Spleen (tissue), 11 donors: ENCODE measurements around the gene SEC24C. TPM values are rescaled to one million over a fixed set of nuclear protein-coding genes. Genes with fewer than 3 reads are reported as not detected.
"Not testable (repeated sequence)": the region's sequence is repeated elsewhere in the genome, so short reads cannot be mapped to it uniquely, and the experiment has no call there.

ENCODE experiments used
- DNase-seq: peaks from one replicate; pipeline ENCODE4 v3.0.0-alpha.2; 2020
- H3K27ac ChIP-seq, 8 donors: fragments of 200-600 bp; sonication (generic) in 7 of 8; 1 replicate in 4 of 8; 2 replicates in 4 of 8; pipeline versions ENCODE4 v1.5.0 to v1.8.0; 2016 to 2021; ENCODE audit warnings: inconsistent platforms in 4 of 8, mild to moderate bottlenecking in 4 of 8, moderate library complexity in 1 of 8
- H3K27me3 ChIP-seq, 7 donors: fragments of 200-600 bp; sonication (generic) in 6 of 7; replicated peaks in 1 of 7; 1 replicate in 4 of 7; 2 replicates in 3 of 7; pipeline versions ENCODE4 v1.5.0 to v1.8.0; 2016 to 2021; ENCODE audit warnings: inconsistent platforms in 3 of 7, mild to moderate bottlenecking in 1 of 7
- H3K36me3 ChIP-seq, 6 donors: fragments of 200-600 bp; sonication (generic) in 5 of 6; 1 replicate in 4 of 6; 2 replicates in 2 of 6; pipeline versions ENCODE4 v1.5.0 to v1.8.0; 2016 to 2021; ENCODE audit warnings: inconsistent platforms in 2 of 6
- H3K4me1 ChIP-seq, 6 donors: fragments of 200-600 bp; sonication (generic) in 5 of 6; 1 replicate in 3 of 6; 2 replicates in 3 of 6; pipeline versions ENCODE4 v1.5.0 to v1.8.0; 2016 to 2021; ENCODE audit warnings: inconsistent platforms in 3 of 6
- H3K4me3 ChIP-seq, 8 donors: fragments of 200-600 bp; sonication (generic) in 7 of 8; 1 replicate in 4 of 8; 2 replicates in 4 of 8; pipeline versions ENCODE4 v1.5.0 to v1.8.0; 2016 to 2021; ENCODE audit warnings: inconsistent platforms in 4 of 8, mild to moderate bottlenecking in 4 of 8, moderate library complexity in 2 of 8
- H3K9me3 ChIP-seq, 8 donors: fragments of 200-600 bp; sonication (generic) in 7 of 8; 1 replicate in 4 of 8; 2 replicates in 4 of 8; pipeline versions ENCODE4 v1.5.0 to v1.8.0; 2016 to 2021; ENCODE audit warnings: inconsistent platforms in 4 of 8
- CTCF ChIP-seq, 11 experiments: fragments of 200-600 bp in 7 of 11; fragments of 450-650 bp in 4 of 11; sonication (generic) in 4 of 11; IDR thresholded peaks in 8 of 11; conservative IDR thresholded peaks in 3 of 11; 1 replicate in 7 of 11; 2 replicates in 4 of 11; pipeline versions ENCODE4 v1.4.0 to v1.8.0; 2016 to 2021; ENCODE audit warnings: antibody characterized with exemption in 11 of 11, inconsistent platforms in 4 of 11, mild to moderate bottlenecking in 1 of 11
- POLR2A ChIP-seq, 3 donors: fragments of 450-650 bp; IDR thresholded peaks; one replicate each; pipeline ENCODE4 v1.5.1; 2017; ENCODE audit warnings: antibody characterized with exemption in 3 of 3, mild to moderate bottlenecking in 1 of 3
- POLR2AphosphoS5 ChIP-seq, 3 donors: sonication (generic); formaldehyde crosslinking; IDR thresholded peaks; one replicate each; pipeline ENCODE4 v1.5.1; 2017; ENCODE audit warnings: antibody characterized with exemption in 3 of 3
- WGBS, 5 donors: extraction: QIAGEN DNeasy Blood & Tissue Kit in 3 of 5; methylation state at CpG; one replicate each; pipeline versions ENCODE4 v1.1.5 to v1.1.7; 2013 to 2018; 5-methylcytosine and 5-hydroxymethylcytosine counted together
- intact Hi-C: fragments of 100-400 bp; cut with DNase I; formaldehyde crosslinking; loops from one replicate; pipeline ENCODE4 v1.15.0; 2023; ENCODE audit warnings: low total_unique reads
- polyA plus RNA-seq, 3 donors: library from polyadenylated mRNA; stranded (reverse); fragments of 200-250 nt; gene quantifications; one replicate each; pipeline ENCODE4 v1.2.1, GENCODE V29; 2013
- total RNA-seq, 7 donors: library from RNA; depleted of rRNA in 3 of 7; stranded (reverse); fragments of >200 nt in 3 of 7; fragmentation: NEBNext Ultra II Directional in 4 of 7; extraction: Animal tissue kit (Norgen Biotek cat#: 25700) in 4 of 7; gene quantifications; one replicate each; pipeline versions ENCODE4 v1.1.0 to v1.2.1, GENCODE V29; 2016 to 2021
- donor health status: healthy with polysubstance abuse.
- donor health status: DM: no; HTN: no; CAD: no; lungs with moderate emphysema.
- donor health status: DM: no; HTN: no; CAD: no.
- donor health status: Bipolar disorder and iron deficiency.
- donor health status: healthy.
- donor health status: DM: no; HTN: no; CAD: no.
- donor health status: DM: yes; HTN: yes; CAD: no.

Gene SEC24C
- total and polyA plus RNA-seq, 10 donors, result 20.4 to 75.6 (median 62.4) TPM

GRCh38 chr10:73782749-73783085 is 38.5 kb downstream of the SEC24C start:
- Histone ChIP-seq H3K27me3 (no peaks in the 10 kb centered on the region), H3K36me3 (peaks cover 0 to 35% (median 16%) of the 10 kb centered on the region in 6 donors), H3K4me3 (peak overlapping the region; percentile 62 to 93 (median 84)), H3K4me1 (peaks cover 40 to 88% (median 67%) of the 10 kb centered on the region in 6 donors), H3K9me3 (no peaks in the 10 kb centered on the region), H3K27ac (peak overlapping the region in 7 of 8 donors; percentile 76 to 97 (median 94))
- intact Hi-C loops, result no loop called here
- no peak for DNase-seq
- WGBS, 5 donors, result 42 to 60% (median 43%) methylated on average over 2 of the region's 2 CpGs
- TF ChIP-seq CTCF (IDR thresholded peaks at IDR 0.05 in 8 of 11, conservative IDR thresholded peaks at IDR 0.05 in 3 of 11) (no peak), POLR2A (IDR thresholded peaks at IDR 0.05) (no peak), POLR2AphosphoS5 (IDR thresholded peaks at IDR 0.05) (no peak)

GRCh38 chr10:73785211-73785720 is 41.1 kb downstream of the SEC24C start, which contains the start of gene ZSWIM8:
Gene ZSWIM8, plus strand, starts transcription at chr10:73785606. Its CDS starts 273 bp downstream, at chr10:73785879.
- TF ChIP-seq CTCF (IDR thresholded peaks at IDR 0.05 in 8 of 11, conservative IDR thresholded peaks at IDR 0.05 in 3 of 11) (peak in 6 of 11 experiments; percentile 22 to 37 (median 31)), POLR2AphosphoS5 (IDR thresholded peaks at IDR 0.05) (peak; percentile 87 to 96 (median 92)), POLR2A (IDR thresholded peaks at IDR 0.05) (peak in 1 of 3 donors; percentile 62)
- H3K27me3 ChIP-seq, result no peaks in the 10 kb centered on the region
- peak within 1 kb of the TSS; percentile 67 to 98 (median 92) for H3K4me3 ChIP-seq
- peak within 1 kb of the TSS; percentile 72 to 98 (median 94) for H3K27ac ChIP-seq
- H3K36me3 ChIP-seq, result peaks cover 0 to 34% (median 16%) of the 10 kb centered on the region in 6 donors
- H3K9me3 ChIP-seq, result no peaks in the 10 kb centered on the region
- WGBS, 5 donors, result 0 to 1% (median 0%) methylated on average over 14 to 36 of the region's 36 CpGs
- intact Hi-C loops, result no loop called here
- peaks cover 42 to 81% (median 73%) of the 10 kb centered on the region in 6 donors for H3K4me1 ChIP-seq
- peak; percentile 97 for DNase-seq

- Histone ChIP-seq H3K4me1 (peaks cover 38 to 75% (median 66%) of the 10 kb centered on the region in 6 donors), H3K27me3 (no peaks in the 10 kb centered on the region), H3K4me3 (peak overlapping the region; percentile 67 to 98 (median 92)), H3K9me3 (no peaks in the 10 kb centered on the region), H3K27ac (peak overlapping the region; percentile 72 to 98 (median 94)), H3K36me3 (peaks cover 2 to 40% (median 22%) of the 10 kb centered on the region in 6 donors)
- no peak for TF ChIP-seq POLR2AphosphoS5 (IDR thresholded peaks at IDR 0.05)
- TF ChIP-seq POLR2A (IDR thresholded peaks at IDR 0.05), result no peak
- TF ChIP-seq CTCF (IDR thresholded peaks at IDR 0.05 in 8 of 11, conservative IDR thresholded peaks at IDR 0.05 in 3 of 11), result no peak
- peak; percentile 88 for DNase-seq
- intact Hi-C loops, result no loop called here
- WGBS, 5 donors, result 0 to 2% (median 1%) methylated on average over 31 to 54 of the region's 54 CpGs
Measured at GRCh38 chr10:73785721-73786511, 41.7 kb downstream of the SEC24C start.

- Histone ChIP-seq H3K27me3 (no peaks in the 10 kb centered on the region), H3K4me1 (peaks cover 33 to 69% (median 60%) of the 10 kb centered on the region in 6 donors), H3K9me3 (no peaks in the 10 kb centered on the region), H3K27ac (peak overlapping the region; percentile 72 to 98 (median 94)), H3K4me3 (peak overlapping the region; percentile 67 to 98 (median 92)), H3K36me3 (peaks cover 4 to 46% (median 28%) of the 10 kb centered on the region in 6 donors)
- 0 to 11% (median 4%) methylated on average over 2 of the region's 2 CpGs for WGBS, 5 donors
- TF ChIP-seq POLR2AphosphoS5 (IDR thresholded peaks at IDR 0.05) (no peak), CTCF (IDR thresholded peaks at IDR 0.05 in 8 of 11, conservative IDR thresholded peaks at IDR 0.05 in 3 of 11) (no peak), POLR2A (IDR thresholded peaks at IDR 0.05) (no peak)
- no peak for DNase-seq
- intact Hi-C loops, result no loop called here
Measured at GRCh38 chr10:73786512-73786885, 42.3 kb downstream of the SEC24C start.

- H3K4me1 ChIP-seq, result peaks cover 33 to 65% (median 60%) of the 10 kb centered on the region in 6 donors
- peak overlapping the region in 7 of 8 donors; percentile 73 to 98 (median 93) for H3K4me3 ChIP-seq
- H3K27me3 ChIP-seq, H3K9me3 ChIP-seq, DNase-seq, intact Hi-C loops: not testable (repeated sequence)
- peaks cover 6 to 53% (median 35%) of the 10 kb centered on the region in 6 donors for H3K36me3 ChIP-seq
- H3K27ac ChIP-seq, result peak overlapping the region in 1 of 8 donors; percentile 98
- 87 to 95% (median 90%) methylated on average over 21 of the region's 21 CpGs for WGBS, 5 donors
Measured at GRCh38 chr10:73787031-73787800, 43.0 kb downstream of the SEC24C start.
